COLO829 (cell line): ENCODE results near the gene CMIP.

Experiments
- DNase-seq: peaks from one replicate; pipeline ENCODE4 v3.0.0; 2012; ENCODE audit warnings: low spot score

CMIP gene

GRCh38 chr16:81748476-81749198, 304.0 kb downstream of the CMIP start:
- no peak for DNase-seq

- DNase-seq = no peak
Observed at GRCh38 chr16:81752225-81752875, 307.7 kb downstream of the CMIP start.

- no peak for DNase-seq
Observed at GRCh38 chr16:81752876-81753227, 308.2 kb downstream of the CMIP start.

- DNase-seq = no peak
Observed at GRCh38 chr16:81754858-81755257, 310.2 kb downstream of the CMIP start.

- DNase-seq = no peak
Observed at GRCh38 chr16:81755915-81756614, 311.5 kb downstream of the CMIP start.

- DNase-seq = no peak
Observed at GRCh38 chr16:81756615-81757356, 312.2 kb downstream of the CMIP start.

- DNase-seq = no peak
Observed at GRCh38 chr16:81758376-81758775, 313.8 kb downstream of the CMIP start.
